ENCODE data around the gene ARHGDIG.

The ARHGDIG gene

GRCh38 chr16:290681-291405, 10.5 kb downstream of the ARHGDIG start:
- TF ChIP-seq PAX5 (IDR thresholded peaks at IDR 0.05; ENCODE audit: insufficient read depth, low read length, severe bottlenecking) = no peak
- no peak for TF ChIP-seq POU2F2 (IDR thresholded peaks at IDR 0.05; ENCODE audit: low read depth, low read length)
- no peak for TF ChIP-seq POLR2AphosphoS5 (IDR thresholded peaks at IDR 0.05; ENCODE audit: low read depth, low read length)
- no peak for TF ChIP-seq TAF1 (IDR thresholded peaks at IDR 0.05; ENCODE audit: low read depth, low read length)
- no peak for FAIRE-seq
- no peak for DNase-seq (ENCODE audit: insufficient read length, low spot score)

- FAIRE-seq = no peak
Measured at GRCh38 chr16:291539-291938, 11.1 kb downstream of the ARHGDIG start.

DNA sequence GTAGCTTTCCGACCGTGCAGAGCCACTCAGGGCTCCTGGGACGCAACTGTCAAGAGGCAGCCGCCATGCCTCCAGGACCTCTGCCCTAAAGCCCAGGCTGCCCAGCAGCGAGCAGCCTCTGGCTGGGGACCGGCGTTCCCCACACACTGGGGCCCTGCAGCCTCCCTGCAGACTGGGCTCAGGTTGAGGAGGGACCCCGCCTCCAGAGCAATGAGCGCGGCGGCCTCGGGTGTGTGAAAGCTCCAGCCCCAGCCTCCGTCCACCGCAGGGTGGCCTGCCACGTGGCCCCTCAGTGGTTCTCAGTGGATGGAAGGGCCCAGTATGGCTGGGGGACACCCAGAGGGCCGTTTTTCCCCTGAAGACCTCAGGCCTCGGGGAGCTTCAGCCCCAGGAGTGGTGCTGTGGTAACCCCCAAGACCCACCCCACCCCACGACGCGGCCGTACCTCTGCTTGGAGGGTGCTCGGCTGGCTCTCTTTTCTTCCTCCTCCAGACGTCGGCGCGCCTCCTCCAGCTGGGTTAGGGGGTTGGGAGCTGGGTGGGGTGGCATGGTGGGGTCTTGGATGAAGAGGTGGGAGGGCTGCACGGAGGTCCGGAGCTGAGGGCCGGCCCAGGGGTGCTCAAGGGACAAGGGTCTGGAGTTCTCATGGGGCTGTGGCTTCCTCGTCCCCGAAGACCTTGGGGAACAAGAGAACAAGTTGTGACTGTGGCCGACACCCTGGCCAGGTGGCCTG, 12.8 kb downstream of the ARHGDIG start:
- FAIRE-seq = no peak
- no peak for TF ChIP-seq TAF1 (IDR thresholded peaks at IDR 0.05; ENCODE audit: low read depth, low read length)
- TF ChIP-seq SPI1 (IDR thresholded peaks at IDR 0.05; ENCODE audit: low read depth, low read length) = no peak
- no peak for TF ChIP-seq POU2F2 (IDR thresholded peaks at IDR 0.05; ENCODE audit: low read depth, low read length)
- TF ChIP-seq POLR2A (IDR thresholded peaks at IDR 0.05; ENCODE audit: low read depth, low read length) = no peak

More at GRCh38 chr16:291539-291938, 11.1 kb downstream of the ARHGDIG start:
- TF ChIP-seq SPI1 (IDR thresholded peaks at IDR 0.05; ENCODE audit: low read depth, low read length) = no peak
- no peak for TF ChIP-seq POLR2A (IDR thresholded peaks at IDR 0.05; ENCODE audit: low read depth, low read length)
- TF ChIP-seq POLR2AphosphoS5 (IDR thresholded peaks at IDR 0.05; ENCODE audit: low read depth, low read length) = no peak
- DNase-seq (ENCODE audit: insufficient read length, low spot score) = no peak

GRCh38 chr16:296276-296675, 15.9 kb downstream of the ARHGDIG start:
- FAIRE-seq = no peak
- TF ChIP-seq POU2F2 (IDR thresholded peaks at IDR 0.05; ENCODE audit: low read depth, low read length) (no peak), SPI1 (IDR thresholded peaks at IDR 0.05; ENCODE audit: low read depth, low read length) (no peak), PAX5 (IDR thresholded peaks at IDR 0.05; ENCODE audit: insufficient read depth, low read length, severe bottlenecking) (no peak), POLR2AphosphoS5 (IDR thresholded peaks at IDR 0.05; ENCODE audit: low read depth, low read length) (no peak), POLR2A (IDR thresholded peaks at IDR 0.05; ENCODE audit: low read depth, low read length) (no peak), TAF1 (IDR thresholded peaks at IDR 0.05; ENCODE audit: low read depth, low read length) (no peak)
- no peak for DNase-seq (ENCODE audit: insufficient read length, low spot score)

More for the DNA sequence above, 12.8 kb downstream of the ARHGDIG start:
- DNase-seq (ENCODE audit: insufficient read length, low spot score) = no peak

- DNase-seq (ENCODE audit: insufficient read length, low spot score) = no peak
- FAIRE-seq = no peak
- TF ChIP-seq POU2F2 (IDR thresholded peaks at IDR 0.05; ENCODE audit: low read depth, low read length) (no peak), POLR2A (IDR thresholded peaks at IDR 0.05; ENCODE audit: low read depth, low read length) (no peak), POLR2AphosphoS5 (IDR thresholded peaks at IDR 0.05; ENCODE audit: low read depth, low read length) (no peak), PAX5 (IDR thresholded peaks at IDR 0.05; ENCODE audit: insufficient read depth, low read length, severe bottlenecking) (no peak), SPI1 (IDR thresholded peaks at IDR 0.05; ENCODE audit: low read depth, low read length) (no peak), TAF1 (IDR thresholded peaks at IDR 0.05; ENCODE audit: low read depth, low read length) (no peak)
Measured at GRCh38 chr16:296806-297510, 16.6 kb downstream of the ARHGDIG start.

DNA sequence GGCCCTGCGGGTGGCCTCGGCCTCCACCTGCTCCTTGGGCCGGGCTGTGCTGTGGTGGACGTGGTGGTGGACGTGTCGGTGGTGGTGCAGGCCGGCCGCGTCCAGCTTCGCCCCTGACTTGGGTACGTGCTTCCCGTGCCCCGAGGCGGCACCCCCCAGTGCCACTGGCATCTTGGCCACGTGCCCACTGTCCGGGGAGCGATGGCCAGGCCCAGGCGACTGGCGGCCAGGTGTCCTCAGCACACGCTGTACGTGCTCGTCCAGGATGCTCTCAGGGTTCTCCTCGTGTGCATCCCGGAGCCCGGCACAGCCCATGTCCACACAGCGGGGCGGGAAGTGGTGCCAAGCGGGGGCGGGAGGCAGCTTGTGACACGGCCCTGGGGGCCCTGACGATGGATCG, 17.4 kb downstream of the ARHGDIG start:
- no peak for FAIRE-seq
- no peak for DNase-seq (ENCODE audit: insufficient read length, low spot score)
- TF ChIP-seq PAX5 (IDR thresholded peaks at IDR 0.05; ENCODE audit: insufficient read depth, low read length, severe bottlenecking) (no peak), SPI1 (IDR thresholded peaks at IDR 0.05; ENCODE audit: low read depth, low read length) (no peak), POLR2A (IDR thresholded peaks at IDR 0.05; ENCODE audit: low read depth, low read length) (no peak), TAF1 (IDR thresholded peaks at IDR 0.05; ENCODE audit: low read depth, low read length) (no peak), POU2F2 (IDR thresholded peaks at IDR 0.05; ENCODE audit: low read depth, low read length) (no peak)

- FAIRE-seq (no peak), DNase-seq (ENCODE audit: insufficient read length, low spot score) (no peak)
- TF ChIP-seq POU2F2 (IDR thresholded peaks at IDR 0.05; ENCODE audit: low read depth, low read length) (no peak), TAF1 (IDR thresholded peaks at IDR 0.05; ENCODE audit: low read depth, low read length) (no peak), POLR2AphosphoS5 (IDR thresholded peaks at IDR 0.05; ENCODE audit: low read depth, low read length) (no peak), PAX5 (IDR thresholded peaks at IDR 0.05; ENCODE audit: insufficient read depth, low read length, severe bottlenecking) (no peak), SPI1 (IDR thresholded peaks at IDR 0.05; ENCODE audit: low read depth, low read length) (no peak), POLR2A (IDR thresholded peaks at IDR 0.05; ENCODE audit: low read depth, low read length) (no peak)
Measured at GRCh38 chr16:301235-301634, 20.8 kb downstream of the ARHGDIG start.

DNA sequence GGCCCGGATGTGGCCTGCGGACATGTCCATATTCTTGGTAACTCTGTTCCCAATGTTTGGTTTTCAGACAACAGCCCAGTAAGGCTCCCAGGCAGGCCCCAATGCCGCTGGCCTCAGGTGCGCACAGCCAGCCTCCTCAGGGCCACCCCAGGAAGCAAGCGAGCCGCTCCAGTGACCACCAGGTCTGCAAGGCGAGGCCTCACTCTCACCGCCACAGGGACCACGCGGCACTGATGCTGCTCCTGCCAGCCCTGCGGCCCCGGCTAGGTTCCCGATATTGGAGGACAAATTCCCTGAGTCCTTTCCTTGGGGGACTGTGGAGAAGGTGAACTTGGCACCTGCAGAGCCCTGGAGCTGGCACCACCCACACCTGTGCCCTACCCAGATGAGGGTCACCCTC, 21.6 kb downstream of the ARHGDIG start:
- FAIRE-seq (no peak), DNase-seq (ENCODE audit: insufficient read length, low spot score) (no peak)
- TF ChIP-seq TAF1 (IDR thresholded peaks at IDR 0.05; ENCODE audit: low read depth, low read length) = no peak
- TF ChIP-seq SPI1 (IDR thresholded peaks at IDR 0.05; ENCODE audit: low read depth, low read length) = no peak
- TF ChIP-seq PAX5 (IDR thresholded peaks at IDR 0.05; ENCODE audit: insufficient read depth, low read length, severe bottlenecking) = no peak
- no peak for TF ChIP-seq POU2F2 (IDR thresholded peaks at IDR 0.05; ENCODE audit: low read depth, low read length)
- no peak for TF ChIP-seq POLR2AphosphoS5 (IDR thresholded peaks at IDR 0.05; ENCODE audit: low read depth, low read length)
- TF ChIP-seq POLR2A (IDR thresholded peaks at IDR 0.05; ENCODE audit: low read depth, low read length) = no peak

DNA sequence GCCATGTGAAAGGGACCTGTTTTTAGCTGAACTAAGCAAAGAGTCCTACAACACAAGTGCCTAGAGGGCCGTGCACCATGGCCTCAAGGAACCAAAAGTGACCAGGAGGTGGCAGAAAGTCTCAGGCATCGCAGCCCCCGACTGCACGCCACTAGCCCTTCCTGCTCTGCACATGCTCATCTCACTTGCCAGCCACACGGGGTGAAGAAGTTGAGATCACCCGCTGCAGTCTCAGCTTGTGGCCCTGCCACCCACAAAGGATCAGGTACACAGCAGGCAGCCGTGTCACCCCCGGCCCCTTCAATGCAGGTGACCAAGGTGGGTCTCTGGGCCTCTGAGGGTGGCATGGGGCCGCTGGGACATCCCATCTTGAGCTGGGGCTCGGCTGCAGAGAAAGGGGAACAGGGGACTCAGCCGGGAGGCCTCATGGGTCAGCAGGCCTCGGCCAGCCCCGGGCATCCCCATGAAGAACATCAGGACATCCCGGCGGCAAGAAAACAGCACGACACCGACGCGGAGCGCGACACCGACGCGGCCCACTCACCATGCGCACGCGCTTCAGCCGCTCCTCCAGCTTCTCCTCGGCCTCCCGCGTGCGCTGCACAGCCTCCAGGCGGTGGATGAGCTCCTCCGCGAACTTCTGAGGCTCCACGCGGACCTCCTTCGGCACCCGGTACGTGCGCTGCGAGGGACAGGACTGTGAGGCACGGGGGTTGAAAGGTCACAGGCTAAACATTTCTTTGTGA, 23.5 kb downstream of the ARHGDIG start:
- FAIRE-seq (no peak), DNase-seq (ENCODE audit: insufficient read length, low spot score) (no peak)
- no peak for TF ChIP-seq POLR2A (IDR thresholded peaks at IDR 0.05; ENCODE audit: low read depth, low read length)
- TF ChIP-seq POLR2AphosphoS5 (IDR thresholded peaks at IDR 0.05; ENCODE audit: low read depth, low read length) = no peak
- TF ChIP-seq TAF1 (IDR thresholded peaks at IDR 0.05; ENCODE audit: low read depth, low read length) = no peak
- TF ChIP-seq PAX5 (IDR thresholded peaks at IDR 0.05; ENCODE audit: insufficient read depth, low read length, severe bottlenecking) = no peak
- TF ChIP-seq POU2F2 (IDR thresholded peaks at IDR 0.05; ENCODE audit: low read depth, low read length) = no peak
- no peak for TF ChIP-seq SPI1 (IDR thresholded peaks at IDR 0.05; ENCODE audit: low read depth, low read length)
